Uterus (tissue), 4 donors: Measurements from ENCODE around the gene MPZL2. TPM values are rescaled to one million over a fixed set of nuclear protein-coding genes. Genes with fewer than 3 reads are reported as not detected.

Experiments
- DNase-seq, 2 donors: peaks; one replicate each; pipeline ENCODE4 v3.0.0-alpha.2; 2019 to 2020
- H3K27ac ChIP-seq, 2 donors: fragments of 200-600 bp; sonication (generic); 1 replicate in 1 of 2; 2 replicates in 1 of 2; pipeline ENCODE4 v1.5.1; 2016 to 2018
- H3K27me3 ChIP-seq, 2 donors: fragments of 200-600 bp; sonication (generic); one replicate each; pipeline ENCODE4 v1.5.1; 2018 to 2019; ENCODE audit warnings: control low read depth in 1 of 2
- H3K36me3 ChIP-seq, 2 donors: fragments of 200-600 bp; sonication (generic); one replicate each; pipeline ENCODE4 v1.5.1; 2019; ENCODE audit warnings: control low read depth in 1 of 2
- H3K4me1 ChIP-seq, 2 donors: fragments of 200-600 bp; sonication (generic); one replicate each; pipeline ENCODE4 v1.5.1; 2018 to 2019; ENCODE audit warnings: control low read depth in 1 of 2
- H3K4me3 ChIP-seq, 2 donors: fragments of 200-600 bp; sonication (generic); 1 replicate in 1 of 2; 2 replicates in 1 of 2; pipeline ENCODE4 v1.5.1; 2018 to 2019; ENCODE audit warnings: mild to moderate bottlenecking in 1 of 2
- H3K9me3 ChIP-seq, 2 donors: fragments of 200-600 bp; sonication (generic); one replicate each; pipeline ENCODE4 v1.5.1; 2019; ENCODE audit warnings: control low read depth in 1 of 2
- POLR2A ChIP-seq, 2 donors: fragments of 450-650 bp; IDR thresholded peaks; one replicate each; pipeline ENCODE4 v1.6.1; 2016; ENCODE audit warnings: antibody characterized with exemption in 2 of 2, mild to moderate bottlenecking in 1 of 2, moderate library complexity in 1 of 2
- intact Hi-C: fragments of 100-400 bp; cut with DNase I; formaldehyde crosslinking; loops from one replicate; pipeline ENCODE4 v1.15.1; 2023; ENCODE audit warnings: low total_unique reads
- total RNA-seq, 4 donors: library from RNA; depleted of rRNA in 3 of 4; stranded (reverse); fragments of >200 nt in 3 of 4; gene quantifications; one replicate each; pipeline versions ENCODE4 v1.1.0 to v1.2.4, GENCODE V29; 2014 to 2023
- TF ChIP-seq, protein P1 (sequence below), 4 experiments: fragments of 200-600 bp in 2 of 4; fragments of 450-650 bp in 2 of 4; sonication (generic) in 2 of 4; IDR thresholded peaks; one replicate each; pipeline ENCODE4 v1.5.1; 2016 to 2019; ENCODE audit warnings: antibody characterized with exemption in 4 of 4, mild to moderate bottlenecking in 2 of 4, moderate library complexity in 1 of 4
- donor health status: DM: yes; HTN: yes; CAD: no.

The MPZL2 gene
- total RNA-seq, 4 donors from 2014 or later = 40.9 to 191 (median 73.9) TPM

DNA sequence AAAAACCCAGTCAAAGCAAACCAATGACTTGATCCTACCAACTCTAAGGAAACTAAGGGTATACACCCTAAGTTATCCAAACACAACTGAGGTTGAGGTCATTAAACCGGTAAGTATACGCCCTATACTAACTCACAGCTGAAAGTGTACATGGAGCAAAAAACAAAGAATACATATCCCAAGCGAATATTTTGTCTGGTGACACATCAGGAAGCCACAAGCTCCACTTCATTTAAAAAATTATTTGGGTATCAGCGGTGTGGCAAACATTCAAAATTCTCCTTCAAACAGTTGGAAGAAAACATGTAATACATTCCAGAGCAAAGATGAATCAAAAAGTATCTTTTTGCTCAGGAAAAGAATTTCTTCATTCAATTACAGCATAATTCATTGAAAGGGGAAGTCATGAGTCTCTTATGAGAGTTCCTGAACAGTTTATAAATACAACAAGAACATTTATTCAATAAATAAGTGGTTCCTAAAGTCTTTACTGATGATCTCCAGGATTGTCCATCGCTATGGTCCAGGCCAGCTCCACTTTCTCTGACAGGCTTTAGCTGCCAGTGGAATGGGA is 34.7 kb downstream of the MPZL2 start:
- Histone ChIP-seq H3K27me3 (no peaks in the 10 kb centered on the region), H3K27ac (no peak overlapping the region), H3K9me3 (no peaks in the 10 kb centered on the region), H3K36me3 (no peaks in the 10 kb centered on the region), H3K4me3 (no peak overlapping the region), H3K4me1 (no peaks in the 10 kb centered on the region)
- no peak for DNase-seq
- intact Hi-C loops = no loop called here
- TF ChIP-seq, protein P1, sequence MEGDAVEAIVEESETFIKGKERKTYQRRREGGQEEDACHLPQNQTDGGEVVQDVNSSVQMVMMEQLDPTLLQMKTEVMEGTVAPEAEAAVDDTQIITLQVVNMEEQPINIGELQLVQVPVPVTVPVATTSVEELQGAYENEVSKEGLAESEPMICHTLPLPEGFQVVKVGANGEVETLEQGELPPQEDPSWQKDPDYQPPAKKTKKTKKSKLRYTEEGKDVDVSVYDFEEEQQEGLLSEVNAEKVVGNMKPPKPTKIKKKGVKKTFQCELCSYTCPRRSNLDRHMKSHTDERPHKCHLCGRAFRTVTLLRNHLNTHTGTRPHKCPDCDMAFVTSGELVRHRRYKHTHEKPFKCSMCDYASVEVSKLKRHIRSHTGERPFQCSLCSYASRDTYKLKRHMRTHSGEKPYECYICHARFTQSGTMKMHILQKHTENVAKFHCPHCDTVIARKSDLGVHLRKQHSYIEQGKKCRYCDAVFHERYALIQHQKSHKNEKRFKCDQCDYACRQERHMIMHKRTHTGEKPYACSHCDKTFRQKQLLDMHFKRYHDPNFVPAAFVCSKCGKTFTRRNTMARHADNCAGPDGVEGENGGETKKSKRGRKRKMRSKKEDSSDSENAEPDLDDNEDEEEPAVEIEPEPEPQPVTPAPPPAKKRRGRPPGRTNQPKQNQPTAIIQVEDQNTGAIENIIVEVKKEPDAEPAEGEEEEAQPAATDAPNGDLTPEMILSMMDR (IDR thresholded peaks at IDR 0.05) = no peak

- Histone ChIP-seq H3K4me1 (no peaks in the 10 kb centered on the region), H3K27me3 (no peaks in the 10 kb centered on the region), H3K4me3 (no peak overlapping the region), H3K9me3 (no peaks in the 10 kb centered on the region), H3K27ac (no peak overlapping the region), H3K36me3 (no peaks in the 10 kb centered on the region)
- TF ChIP-seq POLR2A (IDR thresholded peaks at IDR 0.05) = no peak
- TF ChIP-seq, protein P1 (IDR thresholded peaks at IDR 0.05) = no peak
- DNase-seq = no peak
- intact Hi-C loops = no loop called here
These were observed 36.0 kb downstream of the MPZL2 start for GRCh38 chr11:118227865-118228785.

GRCh38 chr11:118226781-118227180 is 37.3 kb downstream of the MPZL2 start:
- TF ChIP-seq, protein P1 (IDR thresholded peaks at IDR 0.05) = no peak
- no peak for TF ChIP-seq POLR2A (IDR thresholded peaks at IDR 0.05)
- no peak overlapping the region for H3K4me3 ChIP-seq
- no peaks in the 10 kb centered on the region for H3K36me3 ChIP-seq
- intact Hi-C loops = no loop called here
- H3K27ac ChIP-seq = no peak overlapping the region
- H3K27me3 ChIP-seq = no peaks in the 10 kb centered on the region
- H3K9me3 ChIP-seq = no peaks in the 10 kb centered on the region
- DNase-seq = no peak
- no peaks in the 10 kb centered on the region for H3K4me1 ChIP-seq

- TF ChIP-seq, protein P1 (IDR thresholded peaks at IDR 0.05) = no peak
- TF ChIP-seq POLR2A (IDR thresholded peaks at IDR 0.05) = no peak
- no peaks in the 10 kb centered on the region for H3K9me3 ChIP-seq
- no peaks in the 10 kb centered on the region for H3K36me3 ChIP-seq
- H3K27me3 ChIP-seq = no peaks in the 10 kb centered on the region
- intact Hi-C loops = no loop called here
- no peaks in the 10 kb centered on the region for H3K4me1 ChIP-seq
- no peak overlapping the region for H3K4me3 ChIP-seq
- DNase-seq = peak in 1 of 2 donors; percentile 30
- no peak overlapping the region for H3K27ac ChIP-seq
These were observed 37.8 kb downstream of the MPZL2 start for GRCh38 chr11:118226296-118226695.

GRCh38 chr11:118224511-118225188 is 39.4 kb downstream of the MPZL2 start, which contains the start of gene JAML:
Gene JAML, minus strand, starts transcription at chr11:118225011. Its CDS starts 10,145 bp downstream, at chr11:118214866.
- no peak within 1 kb of the TSS for H3K4me3 ChIP-seq
- H3K36me3 ChIP-seq = no peaks in the 10 kb centered on the region
- no peaks in the 10 kb centered on the region for H3K9me3 ChIP-seq
- intact Hi-C loops = no loop called here
- no peak for DNase-seq
- no peak for TF ChIP-seq POLR2A (IDR thresholded peaks at IDR 0.05)
- TF ChIP-seq, protein P1 (IDR thresholded peaks at IDR 0.05) = no peak
- H3K27me3 ChIP-seq = no peaks in the 10 kb centered on the region
- H3K27ac ChIP-seq = no peak within 1 kb of the TSS
- H3K4me1 ChIP-seq = no peaks in the 10 kb centered on the region
